ENCODE measurements around the gene ZNF746. TPM values are rescaled to one million over a fixed set of nuclear protein-coding genes. Genes with fewer than 3 reads are reported as not detected.

The ZNF746 gene
- total RNA-seq, 2 experiments from 2014 or later = 12.6 to 13.0 TPM

GRCh38 chr7:149423449-149424110 lies 74.0 kb downstream of the ZNF746 start:
- H3K9me3 Mint-ChIP-seq = no peaks in the 10 kb centered on the region
- DNase-seq (no peak), ATAC-seq (no peak)
- no peaks in the 10 kb centered on the region for H3K27me3 Mint-ChIP-seq
- peak overlapping the region; percentile 51 for H3K4me3 Mint-ChIP-seq
- no peaks in the 10 kb centered on the region for H3K36me3 Mint-ChIP-seq (ENCODE audit: low read depth)
- TF ChIP-seq, protein P1, sequence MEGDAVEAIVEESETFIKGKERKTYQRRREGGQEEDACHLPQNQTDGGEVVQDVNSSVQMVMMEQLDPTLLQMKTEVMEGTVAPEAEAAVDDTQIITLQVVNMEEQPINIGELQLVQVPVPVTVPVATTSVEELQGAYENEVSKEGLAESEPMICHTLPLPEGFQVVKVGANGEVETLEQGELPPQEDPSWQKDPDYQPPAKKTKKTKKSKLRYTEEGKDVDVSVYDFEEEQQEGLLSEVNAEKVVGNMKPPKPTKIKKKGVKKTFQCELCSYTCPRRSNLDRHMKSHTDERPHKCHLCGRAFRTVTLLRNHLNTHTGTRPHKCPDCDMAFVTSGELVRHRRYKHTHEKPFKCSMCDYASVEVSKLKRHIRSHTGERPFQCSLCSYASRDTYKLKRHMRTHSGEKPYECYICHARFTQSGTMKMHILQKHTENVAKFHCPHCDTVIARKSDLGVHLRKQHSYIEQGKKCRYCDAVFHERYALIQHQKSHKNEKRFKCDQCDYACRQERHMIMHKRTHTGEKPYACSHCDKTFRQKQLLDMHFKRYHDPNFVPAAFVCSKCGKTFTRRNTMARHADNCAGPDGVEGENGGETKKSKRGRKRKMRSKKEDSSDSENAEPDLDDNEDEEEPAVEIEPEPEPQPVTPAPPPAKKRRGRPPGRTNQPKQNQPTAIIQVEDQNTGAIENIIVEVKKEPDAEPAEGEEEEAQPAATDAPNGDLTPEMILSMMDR (IDR thresholded peaks at IDR 0.05) = no peak
- intact Hi-C loops (cut with micrococcal nuclease) = loop anchor here (5.0 kb wide), 1 partner anchor 74 kb away; the partner anchor contains the start of gene ZNF746
- peak overlapping the region; percentile 30 for H3K27ac Mint-ChIP-seq
- POLR2A ChIA-PET = interaction anchor here (1.0 to 2.0 kb wide), 2 partner anchors 35 to 73 kb away, joined by 3 to 6 read pairs; no protein-coding TSS in a partner anchor
- H3K4me1 Mint-ChIP-seq (ENCODE audit: low read depth) = peaks cover 10% of the 10 kb centered on the region
- CTCF ChIA-PET = interaction anchor here (0.7 to 2.6 kb wide), 15 partner anchors 9 to 318 kb away, joined by 3 to 14 read pairs (median 6); partner anchors contain the start of genes ZNF777 and ZNF783

- H3K27ac Mint-ChIP-seq = no peak overlapping the region
- no peaks in the 10 kb centered on the region for H3K27me3 Mint-ChIP-seq
- CTCF ChIA-PET = interaction anchor here (0.6 to 2.6 kb wide), 23 partner anchors 8 to 417 kb away, joined by 3 to 14 read pairs (median 5); partner anchors contain the start of gene ZNF777
- peaks cover 10% of the 10 kb centered on the region for H3K4me1 Mint-ChIP-seq (ENCODE audit: low read depth)
- ATAC-seq = no peak
- DNase-seq = peak; percentile 25
- POLR2A ChIA-PET = interaction anchor here (1.0 to 2.0 kb wide), 4 partner anchors 10 to 73 kb away, joined by 3 to 6 read pairs (median 4); no protein-coding TSS in a partner anchor
- no peaks in the 10 kb centered on the region for H3K9me3 Mint-ChIP-seq
- peak overlapping the region; percentile 51 for H3K4me3 Mint-ChIP-seq
- TF ChIP-seq, protein P1 (IDR thresholded peaks at IDR 0.05) = no peak
- no peaks in the 10 kb centered on the region for H3K36me3 Mint-ChIP-seq (ENCODE audit: low read depth)
- intact Hi-C loops (cut with micrococcal nuclease) = loop anchor here (5.0 kb wide), 1 partner anchor 74 kb away; the partner anchor contains the start of gene ZNF746
Measured at GRCh38 chr7:149422914-149423301, 74.7 kb downstream of the ZNF746 start.

Other genes with a start within 250 kb of the ZNF746 start
- 10 to 100 TPM; 13.2 to 13.4 TPM for gene ZNF783, start 235.6 kb downstream of the ZNF746 start, total RNA-seq
- gene ZNF777, start 36.7 kb downstream of the ZNF746 start, total RNA-seq = 10 to 100 TPM; 11.7 to 12.5 TPM

Measured in activated CD8-positive, alpha-beta T cell treated with anti-CD3 and anti-CD28 coated beads for 36 hours (primary cell).